ENCODE results near the gene POU3F1.
A peak's percentile ranks its signal among the peaks of the same experiment; 100 is the strongest.

POU3F1 gene

DNA sequence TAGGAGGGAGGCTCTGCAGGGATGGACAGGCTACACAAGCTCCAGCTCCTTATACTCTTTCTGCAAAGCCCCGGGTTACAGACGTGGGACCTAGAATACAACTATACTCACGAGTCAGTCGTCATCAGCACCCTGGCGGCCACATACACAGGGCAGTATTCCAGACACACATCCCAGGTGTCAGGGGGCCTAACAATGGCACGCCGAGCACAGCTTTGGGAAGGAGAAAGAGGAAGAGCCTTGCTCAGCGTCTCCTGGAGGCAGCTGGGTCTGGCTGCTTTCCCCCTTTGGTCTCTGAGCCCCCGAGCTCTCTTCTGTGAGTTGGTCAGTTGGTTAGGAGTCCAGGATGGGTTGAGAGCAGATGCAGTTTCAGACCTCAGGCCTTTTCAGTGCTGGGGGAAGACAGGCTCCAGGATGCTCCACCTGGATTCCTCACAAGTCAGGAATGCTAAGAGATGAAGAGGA, 4.5 kb upstream of the POU3F1 start:
- H3K4me1 ChIP-seq (ENCODE audit: control insufficient read depth, low read length): peaks cover 41% of the 10 kb centered on the region
- no peaks in the 10 kb centered on the region for H3K36me3 ChIP-seq (ENCODE audit: control insufficient read depth, low read length)
- H3K27me3 ChIP-seq (ENCODE audit: control insufficient read depth, low read length): peaks cover 16% of the 10 kb centered on the region
- H3K4me3 ChIP-seq (ENCODE audit: low read length): no peak overlapping the region
- no peaks in the 10 kb centered on the region for H3K9me3 ChIP-seq (ENCODE audit: control insufficient read depth, insufficient read depth, low read length)
- no peaks in the 10 kb centered on the region for H3F3A ChIP-seq (ENCODE audit: control insufficient read depth, insufficient read depth)
- no peaks in the 10 kb centered on the region for H3K79me2 ChIP-seq (ENCODE audit: control insufficient read depth, low read length)
- H4K20me1 ChIP-seq (ENCODE audit: control insufficient read depth, insufficient read depth, low read depth, low read length): no peaks in the 10 kb centered on the region
- TF ChIP-seq EZH2phosphoT487 (IDR thresholded peaks at IDR 0.05; ENCODE audit: borderline replicate concordance, low read length): no peak
- TF ChIP-seq, protein P1, sequence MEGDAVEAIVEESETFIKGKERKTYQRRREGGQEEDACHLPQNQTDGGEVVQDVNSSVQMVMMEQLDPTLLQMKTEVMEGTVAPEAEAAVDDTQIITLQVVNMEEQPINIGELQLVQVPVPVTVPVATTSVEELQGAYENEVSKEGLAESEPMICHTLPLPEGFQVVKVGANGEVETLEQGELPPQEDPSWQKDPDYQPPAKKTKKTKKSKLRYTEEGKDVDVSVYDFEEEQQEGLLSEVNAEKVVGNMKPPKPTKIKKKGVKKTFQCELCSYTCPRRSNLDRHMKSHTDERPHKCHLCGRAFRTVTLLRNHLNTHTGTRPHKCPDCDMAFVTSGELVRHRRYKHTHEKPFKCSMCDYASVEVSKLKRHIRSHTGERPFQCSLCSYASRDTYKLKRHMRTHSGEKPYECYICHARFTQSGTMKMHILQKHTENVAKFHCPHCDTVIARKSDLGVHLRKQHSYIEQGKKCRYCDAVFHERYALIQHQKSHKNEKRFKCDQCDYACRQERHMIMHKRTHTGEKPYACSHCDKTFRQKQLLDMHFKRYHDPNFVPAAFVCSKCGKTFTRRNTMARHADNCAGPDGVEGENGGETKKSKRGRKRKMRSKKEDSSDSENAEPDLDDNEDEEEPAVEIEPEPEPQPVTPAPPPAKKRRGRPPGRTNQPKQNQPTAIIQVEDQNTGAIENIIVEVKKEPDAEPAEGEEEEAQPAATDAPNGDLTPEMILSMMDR (IDR thresholded peaks at IDR 0.05; ENCODE audit: low read depth, low read length, poor library complexity, severe bottlenecking): no peak
- H3K27ac ChIP-seq (ENCODE audit: low read depth, low read length): no peak overlapping the region
- no peak overlapping the region for H3K4me2 ChIP-seq (ENCODE audit: low read length)
- no peaks in the 10 kb centered on the region for H3K9me2 ChIP-seq (replicated peaks; ENCODE audit: control insufficient read depth, low read length)

DNA sequence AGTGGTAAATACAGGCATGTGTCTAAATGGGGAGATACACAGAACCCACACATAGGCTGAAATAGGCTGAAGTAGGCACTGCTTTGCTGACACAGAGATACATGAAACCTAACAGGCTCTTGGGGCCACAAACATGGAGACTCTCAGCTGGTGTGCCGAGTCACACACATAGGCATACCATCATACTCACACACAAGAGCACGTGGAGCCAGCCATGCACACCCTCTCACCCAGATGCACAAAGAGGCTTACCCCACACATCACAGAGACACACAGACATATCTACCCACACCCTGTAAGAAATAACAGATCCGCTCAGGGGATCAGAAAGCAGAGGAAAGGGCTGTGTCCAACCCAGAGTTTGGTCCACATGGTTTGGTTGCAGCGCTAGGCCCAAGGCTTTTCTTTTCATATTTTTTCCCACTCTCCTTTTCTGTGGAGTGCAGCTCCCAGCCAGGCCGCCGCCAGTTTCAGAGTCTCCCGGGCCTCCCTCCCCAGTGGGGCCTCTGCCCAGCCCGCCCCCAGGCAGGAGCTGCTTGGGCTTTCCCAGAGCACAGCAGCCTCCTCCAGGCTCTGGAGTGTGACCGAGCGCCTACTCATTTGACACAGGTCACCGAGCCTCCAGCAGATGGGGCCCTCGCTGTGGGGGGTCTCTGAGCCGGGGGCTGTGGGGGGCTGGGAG, 3.9 kb upstream of the POU3F1 start:
- no peaks in the 10 kb centered on the region for H3F3A ChIP-seq (ENCODE audit: control insufficient read depth, insufficient read depth)
- no peak overlapping the region for H3K4me3 ChIP-seq (ENCODE audit: low read length)
- H3K27ac ChIP-seq (ENCODE audit: low read depth, low read length): no peak overlapping the region
- H3K9me2 ChIP-seq (replicated peaks; ENCODE audit: control insufficient read depth, low read length): no peaks in the 10 kb centered on the region
- H3K4me2 ChIP-seq (ENCODE audit: low read length): no peak overlapping the region
- H3K36me3 ChIP-seq (ENCODE audit: control insufficient read depth, low read length): no peaks in the 10 kb centered on the region
- H3K4me1 ChIP-seq (ENCODE audit: control insufficient read depth, low read length): peaks cover 41% of the 10 kb centered on the region
- TF ChIP-seq EZH2phosphoT487 (IDR thresholded peaks at IDR 0.05; ENCODE audit: borderline replicate concordance, low read length): no peak
- TF ChIP-seq, protein P1 (IDR thresholded peaks at IDR 0.05; ENCODE audit: low read depth, low read length, poor library complexity, severe bottlenecking): no peak
- H3K27me3 ChIP-seq (ENCODE audit: control insufficient read depth, low read length): peaks cover 17% of the 10 kb centered on the region
- no peaks in the 10 kb centered on the region for H3K9me3 ChIP-seq (ENCODE audit: control insufficient read depth, insufficient read depth, low read length)
- H4K20me1 ChIP-seq (ENCODE audit: control insufficient read depth, insufficient read depth, low read depth, low read length): no peaks in the 10 kb centered on the region
- H3K79me2 ChIP-seq (ENCODE audit: control insufficient read depth, low read length): no peaks in the 10 kb centered on the region

DNA sequence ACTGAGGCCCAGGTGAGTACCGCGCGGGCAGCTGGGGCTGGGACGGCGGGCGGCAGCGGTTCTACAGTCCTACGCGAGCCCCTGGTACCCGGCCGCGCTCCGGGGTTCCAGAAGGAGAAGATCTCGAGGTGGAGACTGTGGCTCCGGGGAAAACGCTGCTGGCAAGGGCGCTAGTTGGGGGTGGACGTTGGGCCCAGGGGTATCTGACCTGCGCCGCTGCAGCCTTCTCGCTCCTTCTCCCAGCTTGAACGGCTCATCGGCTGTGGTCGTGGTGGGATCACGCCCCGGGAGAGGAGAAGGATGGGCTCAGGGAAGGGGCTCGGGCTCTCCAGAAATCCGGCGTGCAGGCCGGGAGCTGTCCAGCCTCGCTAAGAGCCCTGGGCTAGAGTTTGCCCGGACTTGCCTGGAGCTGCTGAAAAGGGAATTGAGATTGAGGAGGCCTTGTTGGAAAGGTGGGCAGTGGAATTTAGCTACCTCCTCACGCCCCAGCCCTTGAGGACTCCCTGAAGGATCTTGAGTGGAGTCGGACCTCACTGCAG, 1.1 kb upstream of the POU3F1 start:
- Histone ChIP-seq H3K36me3 (ENCODE audit: control insufficient read depth, low read length) (no peaks in the 10 kb centered on the region), H3K9me2 (replicated peaks; ENCODE audit: control insufficient read depth, low read length) (no peaks in the 10 kb centered on the region), H3K4me1 (ENCODE audit: control insufficient read depth, low read length) (peaks cover 24% of the 10 kb centered on the region), H3F3A (ENCODE audit: control insufficient read depth, insufficient read depth) (no peaks in the 10 kb centered on the region), H4K20me1 (ENCODE audit: control insufficient read depth, insufficient read depth, low read depth, low read length) (no peaks in the 10 kb centered on the region), H3K79me2 (ENCODE audit: control insufficient read depth, low read length) (no peaks in the 10 kb centered on the region), H3K9me3 (ENCODE audit: control insufficient read depth, insufficient read depth, low read length) (no peaks in the 10 kb centered on the region), H3K4me3 (ENCODE audit: low read length) (peak overlapping the region; percentile 64), H3K27me3 (ENCODE audit: control insufficient read depth, low read length) (peaks cover 40% of the 10 kb centered on the region), H3K4me2 (ENCODE audit: low read length) (peak overlapping the region; percentile 70), H3K27ac (ENCODE audit: low read depth, low read length) (no peak overlapping the region)
- TF ChIP-seq EZH2phosphoT487 (IDR thresholded peaks at IDR 0.05; ENCODE audit: borderline replicate concordance, low read length): no peak
- TF ChIP-seq, protein P1 (IDR thresholded peaks at IDR 0.05; ENCODE audit: low read depth, low read length, poor library complexity, severe bottlenecking): no peak
